Keratinocyte (primary cell): ENCODE measurements around the gene RNF182. TPM values are rescaled to one million over a fixed set of nuclear protein-coding genes. Genes with fewer than 3 reads are reported as not detected.

Experiments used
- DNase-seq: peaks from one replicate; pipeline ENCODE4 v3.0.0-alpha.2; 2011; ENCODE audit warnings: low read depth, missing footprints, low spot score
- FAIRE-seq: peaks from 2 replicates; lab custom pipeline; 2011; peaks lifted over from hg19 to GRCh38; lab: Jason Lieb, UNC
- H2AFZ ChIP-seq: 2 replicates; pipeline ENCODE4 v1.6.0; 2012; ENCODE audit warnings: low read length, control low read depth, inconsistent platforms; ENCODE audit not compliant: control insufficient read depth
- H3K27ac ChIP-seq: 2 replicates; pipeline ENCODE4 v1.5.1; 2011; ENCODE audit warnings: low read length; ENCODE audit not compliant: control insufficient read depth, insufficient read depth
- H3K27me3 ChIP-seq: 3 replicates; pipeline ENCODE4 v1.6.0; 2011; ENCODE audit warnings: low read length; ENCODE audit not compliant: control insufficient read depth, insufficient read depth; ENCODE audit errors: extremely low read depth
- H3K36me3 ChIP-seq, 2 experiments: 2 replicates in 1 of 2; 3 replicates in 1 of 2; pipeline ENCODE4 v1.5.1; 2011; ENCODE audit warnings: low read length in 2 of 2, mild to moderate bottlenecking in 1 of 2; ENCODE audit not compliant: control insufficient read depth in 2 of 2, insufficient read depth in 2 of 2; ENCODE audit errors: extremely low read depth in 1 of 2
- H3K4me1 ChIP-seq: 3 replicates; pipeline ENCODE4 v1.5.1; 2011; ENCODE audit warnings: low read length; ENCODE audit not compliant: control insufficient read depth, insufficient read depth; ENCODE audit errors: extremely low read depth
- H3K4me2 ChIP-seq: 3 replicates; pipeline ENCODE4 v1.6.0; 2011; ENCODE audit warnings: low read depth, low read length; ENCODE audit not compliant: control insufficient read depth, insufficient read depth; ENCODE audit errors: extremely low read depth
- H3K4me3 ChIP-seq, 3 experiments: fragments of 200-600 bp in 1 of 3; sonication (generic) in 1 of 3; 2 replicates in 2 of 3; 3 replicates in 1 of 3; pipeline ENCODE4 v1.5.1; 2011 to 2016; ENCODE audit warnings: low read length in 3 of 3, mild to moderate bottlenecking in 3 of 3, control low read depth in 2 of 3, inconsistent platforms in 1 of 3, low read depth in 1 of 3, mixed read lengths in 1 of 3, mixed run types in 1 of 3, moderate library complexity in 1 of 3; ENCODE audit not compliant: control insufficient read depth in 2 of 3, insufficient read depth in 2 of 3; ENCODE audit errors: extremely low read depth in 1 of 3
- H3K79me2 ChIP-seq: 2 replicates; pipeline ENCODE4 v1.6.0; 2012; ENCODE audit warnings: low read length; ENCODE audit not compliant: control insufficient read depth, insufficient read depth
- H3K9ac ChIP-seq: 3 replicates; pipeline ENCODE4 v1.6.0; 2011; ENCODE audit warnings: low read length; ENCODE audit not compliant: control insufficient read depth, insufficient read depth; ENCODE audit errors: extremely low read depth
- H3K9me1 ChIP-seq: 3 replicates; pipeline ENCODE4 v1.6.0; 2011; ENCODE audit warnings: low read length; ENCODE audit not compliant: control insufficient read depth, insufficient read depth; ENCODE audit errors: extremely low read depth
- H3K9me3 ChIP-seq: 2 replicates; pipeline ENCODE4 v1.5.1; 2012; ENCODE audit warnings: low read depth, low read length; ENCODE audit not compliant: control insufficient read depth
- H4K20me1 ChIP-seq: 3 replicates; pipeline ENCODE4 v1.6.0; 2011; ENCODE audit warnings: low read length; ENCODE audit not compliant: control insufficient read depth, insufficient read depth; ENCODE audit errors: extremely low read depth
- CTCF ChIP-seq, 3 experiments: IDR thresholded peaks in 1 of 3; conservative IDR thresholded peaks in 1 of 3; optimal IDR thresholded peaks in 1 of 3; 2 replicates in 2 of 3; 3 replicates in 1 of 3; pipeline versions ENCODE3 to v1.5.1; 2011; ENCODE audit warnings: low read length in 3 of 3, mild to moderate bottlenecking in 3 of 3, moderate library complexity in 2 of 3, control low read depth in 1 of 3, inconsistent platforms in 1 of 3; ENCODE audit not compliant: insufficient read depth in 2 of 3; ENCODE audit errors: extremely low read depth in 1 of 3
- EZH2 ChIP-seq: IDR thresholded peaks from one replicate; pipeline ENCODE4 v1.6.1; 2012; ENCODE audit warnings: inconsistent platforms, mild to moderate bottlenecking, low read length, moderate library complexity
- dilution Hi-C: fragments of 300-500 bp; cut with MboI; formaldehyde crosslinking; loops from one replicate; pipeline ENCODE4 v1.7.0; 2020; ENCODE audit warnings: low sequenced_read_pairs; ENCODE audit not compliant: extremely low pct_ligation_motif_present
- polyA plus RNA-seq, 5 experiments: library from polyadenylated mRNA; depleted of rRNA in 3 of 5; stranded (reverse) in 3 of 5; stranded (forward) in 1 of 5; unstranded in 1 of 5; fragments of >200 nt; gene quantifications; 1 replicate in 1 of 5; 2 replicates in 3 of 5; 3 replicates in 1 of 5; pipeline versions ENCODE4 v1.2.1 to v1.2.3, GENCODE V29; 2011 to 2012; ENCODE audit warnings: missing spikeins in 2 of 5, low read depth in 1 of 5, low replicate concordance in 1 of 5

RNF182 gene
- polyA plus RNA-seq, 1 donor (not counting 4 experiments of a cell fraction or from before 2014, with no cell fraction given), result 2.0 TPM

- Histone ChIP-seq H4K20me1 (no peaks in the 10 kb centered on the region), H2AFZ (no peak overlapping the region), H3K9ac (no peak overlapping the region), H3K9me3 (no peaks in the 10 kb centered on the region), H3K36me3 (no peaks in the 10 kb centered on the region), H3K27ac (no peak overlapping the region), H3K79me2 (no peaks in the 10 kb centered on the region), H3K27me3 (no peaks in the 10 kb centered on the region), H3K9me1 (no peaks in the 10 kb centered on the region), H3K4me1 (peaks cover 32% of the 10 kb centered on the region), H3K4me3 (no peak overlapping the region), H3K4me2 (no peak overlapping the region)
- peak; percentile 62 for FAIRE-seq
- TF ChIP-seq EZH2 (no peak), CTCF (optimal IDR thresholded peaks at IDR 0.05 in 1 of 3, IDR thresholded peaks at IDR 0.05 in 1 of 3, conservative IDR thresholded peaks at IDR 0.05 in 1 of 3; ENCODE audit: extremely low read depth in 1 of 3, insufficient read depth in 2 of 3, low read length in 3 of 3) (no peak)
- no peak for DNase-seq
- dilution Hi-C loops, result no loop called here
Observed at GRCh38 chr6:13916230-13916944, 8.4 kb upstream of the RNF182 start.

GRCh38 chr6:13917141-13917540 lies 7.6 kb upstream of the RNF182 start:
- no peaks in the 10 kb centered on the region for H3K9me1 ChIP-seq
- no peak overlapping the region for H3K4me2 ChIP-seq
- no peaks in the 10 kb centered on the region for H3K36me3 ChIP-seq
- no peaks in the 10 kb centered on the region for H3K79me2 ChIP-seq
- H3K9me3 ChIP-seq, result no peaks in the 10 kb centered on the region
- FAIRE-seq (no peak), DNase-seq (no peak)
- peaks cover 32% of the 10 kb centered on the region for H3K4me1 ChIP-seq
- no peak overlapping the region for H3K27ac ChIP-seq
- no peaks in the 10 kb centered on the region for H4K20me1 ChIP-seq
- no peak overlapping the region for H3K9ac ChIP-seq
- no peak for TF ChIP-seq CTCF (optimal IDR thresholded peaks at IDR 0.05 in 1 of 3, IDR thresholded peaks at IDR 0.05 in 1 of 3, conservative IDR thresholded peaks at IDR 0.05 in 1 of 3; ENCODE audit: extremely low read depth in 1 of 3, insufficient read depth in 2 of 3, low read length in 3 of 3)
- TF ChIP-seq EZH2, result no peak
- dilution Hi-C loops, result no loop called here
- no peak overlapping the region for H2AFZ ChIP-seq
- no peak overlapping the region for H3K4me3 ChIP-seq
- no peaks in the 10 kb centered on the region for H3K27me3 ChIP-seq
